Measurements from ENCODE around the gene CXCR4.

The CXCR4 gene

GRCh38 chr2:136117909-136118818 is at the start of gene CXCR4:
TSS of gene CXCR4 (minus strand) at chr2:136118149. CDS start at chr2:136118060, 89 bp downstream.
- peak within 1 kb of the TSS; percentile 5 for H3K9ac ChIP-seq (ENCODE audit: low read length)

GRCh38 chr2:136164280-136164776 is 46.4 kb upstream of the CXCR4 start:
- Histone ChIP-seq H3K4me3 (ENCODE audit: low read length) (no peak overlapping the region), H3K27ac (ENCODE audit: low read length) (no peak overlapping the region), H3K36me3 (ENCODE audit: control insufficient read depth, low read depth, low read length) (no peaks in the 10 kb centered on the region), H3K27me3 (ENCODE audit: control insufficient read depth, insufficient read depth, low read length) (no peaks in the 10 kb centered on the region), H3K4me1 (ENCODE audit: control insufficient read depth, low read depth, low read length) (no peaks in the 10 kb centered on the region), H3K9ac (ENCODE audit: low read length) (no peak overlapping the region), H3K9me3 (ENCODE audit: control insufficient read depth, low read depth, low read length) (no peaks in the 10 kb centered on the region)

More at GRCh38 chr2:136117909-136118818, at the start of gene CXCR4:
- Histone ChIP-seq H3K36me3 (ENCODE audit: control insufficient read depth, low read depth, low read length) (peaks cover 4% of the 10 kb centered on the region), H3K4me3 (ENCODE audit: low read length) (peak within 1 kb of the TSS; percentile 76), H3K9me3 (ENCODE audit: control insufficient read depth, low read depth, low read length) (no peaks in the 10 kb centered on the region), H3K4me1 (ENCODE audit: control insufficient read depth, low read depth, low read length) (peaks cover 13% of the 10 kb centered on the region), H3K27me3 (ENCODE audit: control insufficient read depth, insufficient read depth, low read length) (peaks cover 66% of the 10 kb centered on the region), H3K27ac (ENCODE audit: low read length) (no peak within 1 kb of the TSS)

GRCh38 chr2:136162438-136162837 is 44.5 kb upstream of the CXCR4 start:
- H3K4me1 ChIP-seq (ENCODE audit: control insufficient read depth, low read depth, low read length) = no peaks in the 10 kb centered on the region
- H3K4me3 ChIP-seq (ENCODE audit: low read length) = no peak overlapping the region

GRCh38 chr2:136156411-136156810 is 38.5 kb upstream of the CXCR4 start:
- Histone ChIP-seq H3K36me3 (ENCODE audit: control insufficient read depth, low read depth, low read length) (no peaks in the 10 kb centered on the region), H3K27ac (ENCODE audit: low read length) (no peak overlapping the region), H3K9me3 (ENCODE audit: control insufficient read depth, low read depth, low read length) (no peaks in the 10 kb centered on the region)

More at GRCh38 chr2:136162438-136162837, 44.5 kb upstream of the CXCR4 start:
- Histone ChIP-seq H3K9me3 (ENCODE audit: control insufficient read depth, low read depth, low read length) (no peaks in the 10 kb centered on the region), H3K27me3 (ENCODE audit: control insufficient read depth, insufficient read depth, low read length) (no peaks in the 10 kb centered on the region), H3K9ac (ENCODE audit: low read length) (no peak overlapping the region), H3K36me3 (ENCODE audit: control insufficient read depth, low read depth, low read length) (no peaks in the 10 kb centered on the region), H3K27ac (ENCODE audit: low read length) (no peak overlapping the region)

GRCh38 chr2:136154384-136154783 is 36.4 kb upstream of the CXCR4 start:
- H3K27ac ChIP-seq (ENCODE audit: low read length) = no peak overlapping the region
- no peak overlapping the region for H3K4me3 ChIP-seq (ENCODE audit: low read length)
- H3K9ac ChIP-seq (ENCODE audit: low read length) = no peak overlapping the region
- H3K9me3 ChIP-seq (ENCODE audit: control insufficient read depth, low read depth, low read length) = no peaks in the 10 kb centered on the region
- H3K4me1 ChIP-seq (ENCODE audit: control insufficient read depth, low read depth, low read length) = no peaks in the 10 kb centered on the region
- no peaks in the 10 kb centered on the region for H3K27me3 ChIP-seq (ENCODE audit: control insufficient read depth, insufficient read depth, low read length)
- H3K36me3 ChIP-seq (ENCODE audit: control insufficient read depth, low read depth, low read length) = no peaks in the 10 kb centered on the region

More at GRCh38 chr2:136156411-136156810, 38.5 kb upstream of the CXCR4 start:
- no peak overlapping the region for H3K4me3 ChIP-seq (ENCODE audit: low read length)
- H3K4me1 ChIP-seq (ENCODE audit: control insufficient read depth, low read depth, low read length) = no peaks in the 10 kb centered on the region
- no peak overlapping the region for H3K9ac ChIP-seq (ENCODE audit: low read length)
- no peaks in the 10 kb centered on the region for H3K27me3 ChIP-seq (ENCODE audit: control insufficient read depth, insufficient read depth, low read length)

- H3K27ac ChIP-seq (ENCODE audit: low read length) = no peak overlapping the region
- H3K36me3 ChIP-seq (ENCODE audit: control insufficient read depth, low read depth, low read length) = no peaks in the 10 kb centered on the region
- no peak overlapping the region for H3K4me3 ChIP-seq (ENCODE audit: low read length)
- H3K4me1 ChIP-seq (ENCODE audit: control insufficient read depth, low read depth, low read length) = no peaks in the 10 kb centered on the region
- H3K27me3 ChIP-seq (ENCODE audit: control insufficient read depth, insufficient read depth, low read length) = no peaks in the 10 kb centered on the region
- no peak overlapping the region for H3K9ac ChIP-seq (ENCODE audit: low read length)
- H3K9me3 ChIP-seq (ENCODE audit: control insufficient read depth, low read depth, low read length) = no peaks in the 10 kb centered on the region
Observed at GRCh38 chr2:136151021-136151971, 33.3 kb upstream of the CXCR4 start.

GRCh38 chr2:136149011-136149410 is 31.1 kb upstream of the CXCR4 start:
- no peaks in the 10 kb centered on the region for H3K27me3 ChIP-seq (ENCODE audit: control insufficient read depth, insufficient read depth, low read length)
- no peaks in the 10 kb centered on the region for H3K36me3 ChIP-seq (ENCODE audit: control insufficient read depth, low read depth, low read length)
- H3K9me3 ChIP-seq (ENCODE audit: control insufficient read depth, low read depth, low read length) = no peaks in the 10 kb centered on the region

GRCh38 chr2:136146564-136146963 is 28.6 kb upstream of the CXCR4 start:
- no peak overlapping the region for H3K27ac ChIP-seq (ENCODE audit: low read length)
- no peaks in the 10 kb centered on the region for H3K9me3 ChIP-seq (ENCODE audit: control insufficient read depth, low read depth, low read length)
- H3K4me3 ChIP-seq (ENCODE audit: low read length) = no peak overlapping the region
- H3K36me3 ChIP-seq (ENCODE audit: control insufficient read depth, low read depth, low read length) = no peaks in the 10 kb centered on the region
- no peaks in the 10 kb centered on the region for H3K27me3 ChIP-seq (ENCODE audit: control insufficient read depth, insufficient read depth, low read length)
- H3K4me1 ChIP-seq (ENCODE audit: control insufficient read depth, low read depth, low read length) = peaks cover 5% of the 10 kb centered on the region
- H3K9ac ChIP-seq (ENCODE audit: low read length) = no peak overlapping the region

More at GRCh38 chr2:136149011-136149410, 31.1 kb upstream of the CXCR4 start:
- Histone ChIP-seq H3K4me3 (ENCODE audit: low read length) (no peak overlapping the region), H3K4me1 (ENCODE audit: control insufficient read depth, low read depth, low read length) (no peaks in the 10 kb centered on the region), H3K9ac (ENCODE audit: low read length) (no peak overlapping the region), H3K27ac (ENCODE audit: low read length) (no peak overlapping the region)

GRCh38 chr2:136143603-136144451 is 25.9 kb upstream of the CXCR4 start:
- H3K27me3 ChIP-seq (ENCODE audit: control insufficient read depth, insufficient read depth, low read length) = no peaks in the 10 kb centered on the region
- H3K36me3 ChIP-seq (ENCODE audit: control insufficient read depth, low read depth, low read length) = no peaks in the 10 kb centered on the region
- peaks cover 10% of the 10 kb centered on the region for H3K4me1 ChIP-seq (ENCODE audit: control insufficient read depth, low read depth, low read length)
- no peak overlapping the region for H3K27ac ChIP-seq (ENCODE audit: low read length)
- no peak overlapping the region for H3K9ac ChIP-seq (ENCODE audit: low read length)
- H3K4me3 ChIP-seq (ENCODE audit: low read length) = no peak overlapping the region
- no peaks in the 10 kb centered on the region for H3K9me3 ChIP-seq (ENCODE audit: control insufficient read depth, low read depth, low read length)

GRCh38 chr2:136141510-136142149 is 23.7 kb upstream of the CXCR4 start:
- H3K27ac ChIP-seq (ENCODE audit: low read length) = no peak overlapping the region
- no peaks in the 10 kb centered on the region for H3K36me3 ChIP-seq (ENCODE audit: control insufficient read depth, low read depth, low read length)
- H3K27me3 ChIP-seq (ENCODE audit: control insufficient read depth, insufficient read depth, low read length) = no peaks in the 10 kb centered on the region
- no peak overlapping the region for H3K9ac ChIP-seq (ENCODE audit: low read length)
- H3K4me1 ChIP-seq (ENCODE audit: control insufficient read depth, low read depth, low read length) = peaks cover 10% of the 10 kb centered on the region
- no peaks in the 10 kb centered on the region for H3K9me3 ChIP-seq (ENCODE audit: control insufficient read depth, low read depth, low read length)
- no peak overlapping the region for H3K4me3 ChIP-seq (ENCODE audit: low read length)

Measured in iPS-18a (cell line).